ENCODE results near the gene GUCY2C. TPM values are rescaled to one million over a fixed set of nuclear protein-coding genes. Genes with fewer than 3 reads are reported as not detected.
"Not testable (repeated sequence)": the region's sequence is repeated elsewhere in the genome, so short reads cannot be mapped to it uniquely, and the experiment has no call there.

The GUCY2C gene
- under 1 TPM in 1 of 4 donors, not detected in 3; 0.19 TPM for total RNA-seq

DNA sequence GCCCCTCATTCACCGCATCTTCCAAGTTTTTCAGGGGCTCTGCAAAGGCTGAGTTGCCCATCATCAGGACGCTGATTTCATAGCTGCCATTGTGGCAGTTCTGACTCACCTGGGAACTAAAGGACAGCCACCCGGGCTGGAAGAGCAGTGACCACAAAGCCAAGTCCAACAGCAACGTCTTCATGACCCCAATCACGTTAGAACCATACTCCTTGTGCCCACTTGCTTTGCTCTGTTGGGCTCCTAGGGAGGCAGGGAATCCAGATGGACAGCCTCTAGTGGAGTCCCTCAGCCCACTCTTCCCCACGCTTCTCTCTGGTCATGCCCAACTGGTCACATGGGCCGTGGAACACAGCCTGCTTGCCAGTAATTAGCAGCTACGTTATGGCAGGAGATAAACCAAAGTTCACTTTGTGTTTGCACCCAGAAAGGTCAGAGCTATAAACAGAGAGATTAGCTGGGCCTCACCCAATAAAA, at the start of gene GUCY2C:
TSS of gene GUCY2C (minus strand) at position 335 of the 477 bp plus-strand sequence. CDS start at position 184, 151 bp downstream.
- H3K4me1 ChIP-seq = no peaks in the 10 kb centered on the region
- no peaks in the 10 kb centered on the region for H3K27me3 ChIP-seq
- TF ChIP-seq, protein P1, sequence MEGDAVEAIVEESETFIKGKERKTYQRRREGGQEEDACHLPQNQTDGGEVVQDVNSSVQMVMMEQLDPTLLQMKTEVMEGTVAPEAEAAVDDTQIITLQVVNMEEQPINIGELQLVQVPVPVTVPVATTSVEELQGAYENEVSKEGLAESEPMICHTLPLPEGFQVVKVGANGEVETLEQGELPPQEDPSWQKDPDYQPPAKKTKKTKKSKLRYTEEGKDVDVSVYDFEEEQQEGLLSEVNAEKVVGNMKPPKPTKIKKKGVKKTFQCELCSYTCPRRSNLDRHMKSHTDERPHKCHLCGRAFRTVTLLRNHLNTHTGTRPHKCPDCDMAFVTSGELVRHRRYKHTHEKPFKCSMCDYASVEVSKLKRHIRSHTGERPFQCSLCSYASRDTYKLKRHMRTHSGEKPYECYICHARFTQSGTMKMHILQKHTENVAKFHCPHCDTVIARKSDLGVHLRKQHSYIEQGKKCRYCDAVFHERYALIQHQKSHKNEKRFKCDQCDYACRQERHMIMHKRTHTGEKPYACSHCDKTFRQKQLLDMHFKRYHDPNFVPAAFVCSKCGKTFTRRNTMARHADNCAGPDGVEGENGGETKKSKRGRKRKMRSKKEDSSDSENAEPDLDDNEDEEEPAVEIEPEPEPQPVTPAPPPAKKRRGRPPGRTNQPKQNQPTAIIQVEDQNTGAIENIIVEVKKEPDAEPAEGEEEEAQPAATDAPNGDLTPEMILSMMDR (IDR thresholded peaks at IDR 0.05) = no peak
- no peaks in the 10 kb centered on the region for H3K36me3 ChIP-seq
- no peak for DNase-seq
- 58 to 83% methylated on average over 6 to 8 of the region's 8 CpGs for WGBS, 2 donors
- intact Hi-C loops (cut with DNase I) = no loop called here
- no peak within 1 kb of the TSS for H3K4me3 ChIP-seq
- H3K9me3 ChIP-seq = no peaks in the 10 kb centered on the region
- H3K27ac ChIP-seq = no peak within 1 kb of the TSS

DNA sequence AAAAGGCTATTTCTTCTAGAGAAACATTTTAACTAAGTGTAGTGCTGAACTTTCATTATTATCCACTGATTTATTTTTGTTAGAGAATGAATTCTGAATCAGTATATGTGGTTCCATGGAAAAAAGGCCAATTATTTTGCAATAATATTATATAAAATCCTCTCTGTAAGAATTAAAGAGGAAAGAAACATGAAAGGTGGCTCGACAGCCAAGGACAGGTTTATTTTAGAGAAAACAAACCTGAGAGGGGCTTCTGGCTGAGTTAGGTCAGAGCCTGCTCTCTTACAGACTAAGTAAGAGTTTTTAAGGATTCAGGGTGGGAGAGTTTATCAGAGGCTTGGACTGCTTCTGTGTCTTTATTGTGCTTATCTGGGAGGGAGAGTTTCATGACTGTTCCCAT, 46.7 kb upstream of the GUCY2C start:
- H3K27me3 ChIP-seq = no peaks in the 10 kb centered on the region
- TF ChIP-seq, protein P1 (IDR thresholded peaks at IDR 0.05) = no peak
- TF ChIP-seq POLR2A (IDR thresholded peaks at IDR 0.05) = no peak
- H3K4me1 ChIP-seq = no peaks in the 10 kb centered on the region
- no peak overlapping the region for H3K27ac ChIP-seq
- 83 to 100% methylated on average over 1 of the region's 1 CpG for WGBS, 2 donors
- no peak overlapping the region for H3K4me3 ChIP-seq
- intact Hi-C loops (cut with DNase I) = no loop called here
- H3K9me3 ChIP-seq = peaks cover 0 to 8% (median 0%) of the 10 kb centered on the region in 3 donors
- no peak for DNase-seq
- peaks cover 0 to 8% (median 0%) of the 10 kb centered on the region in 3 donors for H3K36me3 ChIP-seq

GRCh38 chr12:14741942-14742341, 45.5 kb upstream of the GUCY2C start:
- H3K27ac ChIP-seq = no peak overlapping the region
- no peak for DNase-seq
- no peaks in the 10 kb centered on the region for H3K4me1 ChIP-seq
- peaks cover 0 to 8% (median 0%) of the 10 kb centered on the region in 3 donors for H3K36me3 ChIP-seq
- TF ChIP-seq, protein P1 (IDR thresholded peaks at IDR 0.05) = no peak
- TF ChIP-seq POLR2A (IDR thresholded peaks at IDR 0.05) = no peak
- intact Hi-C loops (cut with DNase I) = no loop called here
- H3K27me3 ChIP-seq = no peaks in the 10 kb centered on the region
- H3K4me3 ChIP-seq = no peak overlapping the region
- 91 to 95% methylated on average over 2 of the region's 2 CpGs for WGBS, 2 donors
- H3K9me3 ChIP-seq = peaks cover 0 to 8% (median 0%) of the 10 kb centered on the region in 3 donors

DNA sequence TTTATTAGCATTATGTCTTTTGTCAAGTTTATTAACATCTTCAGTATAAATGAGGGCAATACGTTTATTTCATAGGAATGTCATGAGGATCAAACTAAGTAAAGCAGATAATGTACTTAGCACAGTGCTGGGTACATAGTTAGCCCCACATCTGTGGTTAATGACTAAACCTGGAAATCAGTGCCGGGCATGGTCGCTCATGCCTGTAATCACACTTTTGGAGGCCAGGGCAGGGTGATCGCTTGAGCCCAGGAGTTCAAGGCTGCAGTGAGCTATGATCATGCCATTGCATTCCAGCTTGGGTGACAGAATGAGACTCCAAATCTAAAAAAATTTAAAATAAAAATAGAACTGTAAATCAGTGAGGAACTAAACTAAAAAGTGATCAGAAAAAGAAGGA, 44.8 kb upstream of the GUCY2C start:
- H3K4me3 ChIP-seq = no peak overlapping the region
- intact Hi-C loops (cut with DNase I) = no loop called here
- peaks cover 0 to 8% (median 0%) of the 10 kb centered on the region in 3 donors for H3K9me3 ChIP-seq
- H3K36me3 ChIP-seq = peaks cover 0 to 8% (median 0%) of the 10 kb centered on the region in 3 donors
- TF ChIP-seq, protein P1 (IDR thresholded peaks at IDR 0.05) = no peak
- no peak for TF ChIP-seq POLR2A (IDR thresholded peaks at IDR 0.05)
- no peak for DNase-seq
- 77 to 83% methylated on average over 4 of the region's 4 CpGs for WGBS, 2 donors
- no peaks in the 10 kb centered on the region for H3K27me3 ChIP-seq
- H3K27ac ChIP-seq = no peak overlapping the region
- H3K4me1 ChIP-seq = no peaks in the 10 kb centered on the region

- 82 to 85% methylated on average over 11 of the region's 16 CpGs for WGBS, 2 donors
- H3K27ac ChIP-seq; H3K27me3 ChIP-seq; H3K9me3 ChIP-seq; H3K4me1 ChIP-seq; intact Hi-C loops (cut with DNase I); DNase-seq; H3K36me3 ChIP-seq; H3K4me3 ChIP-seq: not testable (repeated sequence)
Observed at GRCh38 chr12:14736441-14736840, 40.0 kb upstream of the GUCY2C start.

- Histone ChIP-seq H3K27ac (no peak overlapping the region), H3K4me1 (no peaks in the 10 kb centered on the region), H3K4me3 (no peak overlapping the region), H3K9me3 (peaks cover 0 to 7% (median 0%) of the 10 kb centered on the region in 3 donors), H3K27me3 (no peaks in the 10 kb centered on the region), H3K36me3 (no peaks in the 10 kb centered on the region)
- intact Hi-C loops (cut with DNase I) = no loop called here
- no peak for TF ChIP-seq POLR2A (IDR thresholded peaks at IDR 0.05)
- TF ChIP-seq, protein P1 (IDR thresholded peaks at IDR 0.05) = no peak
- DNase-seq = no peak
- WGBS, 2 donors = 84 to 86% methylated on average over 4 to 6 of the region's 6 CpGs
Observed at GRCh38 chr12:14731821-14732220, 35.4 kb upstream of the GUCY2C start.

Data from esophagus squamous epithelium (tissue), 5 donors.